Stimulated activated CD4-positive, alpha-beta T cell treated with anti-CD3 and anti-CD28 coated beads, TNF-alpha, amount 100 ng/mL, for 48 hours (primary cell): ENCODE results near the gene RAD23B.
"Not testable (repeated sequence)": the region's sequence is repeated elsewhere in the genome, so short reads cannot be mapped to it uniquely, and the experiment has no call there.

Source experiments
- DNase-seq, 3 donors: peaks; one replicate each; pipeline ENCODE4 v3.0.0-alpha.2; 2020; ENCODE audit warnings: low read depth in 3 of 3

Gene RAD23B

DNA sequence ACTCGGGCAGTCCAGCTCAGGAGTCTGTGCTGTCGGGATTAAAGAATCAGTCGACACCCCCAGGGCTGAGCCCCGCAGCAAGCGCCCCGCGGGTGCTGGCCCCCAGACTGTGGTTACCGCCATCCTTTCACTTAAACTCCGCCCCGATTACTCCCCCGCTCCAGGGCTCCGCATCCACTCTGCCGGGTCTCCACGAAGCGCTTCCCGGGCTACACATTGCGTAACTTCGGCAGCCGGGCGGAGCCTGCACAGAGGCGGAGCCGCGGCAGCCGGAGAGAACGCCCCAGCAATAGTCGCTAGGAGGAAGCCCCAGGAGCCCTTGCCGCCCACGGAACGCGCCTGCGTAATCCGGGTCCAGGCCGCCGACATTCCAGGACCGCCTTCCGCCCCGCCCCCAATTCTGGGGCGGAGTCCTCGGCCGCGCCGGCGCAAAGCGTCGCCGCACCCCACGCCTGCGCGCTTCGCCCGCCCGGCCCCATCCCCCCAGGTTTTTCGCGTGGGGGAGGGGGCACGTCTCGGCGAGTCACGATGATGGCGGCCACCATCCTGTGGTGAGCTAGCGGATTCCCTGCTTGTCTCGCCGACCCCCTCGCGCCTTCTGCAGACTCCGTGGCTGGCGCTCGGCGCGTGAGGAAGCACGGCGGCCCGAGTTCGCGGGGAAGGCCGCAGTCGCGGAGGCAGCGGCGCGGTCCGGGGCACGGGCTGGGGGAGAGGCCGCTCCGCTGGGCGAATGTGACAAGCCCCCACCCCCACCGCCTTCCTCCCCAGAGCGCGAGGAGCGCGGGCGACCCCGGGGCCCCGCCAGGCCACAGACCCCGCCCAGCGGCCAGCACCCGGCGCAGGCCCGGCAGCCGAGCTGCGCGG, at the start of gene RAD23B:
RAD23B (plus strand) TSS at position 521 of the 864 bp plus-strand sequence. CDS start 351 bp downstream, outside the sequence.
- DNase-seq: peak; percentile 97 to 98 (median 97)

DNA sequence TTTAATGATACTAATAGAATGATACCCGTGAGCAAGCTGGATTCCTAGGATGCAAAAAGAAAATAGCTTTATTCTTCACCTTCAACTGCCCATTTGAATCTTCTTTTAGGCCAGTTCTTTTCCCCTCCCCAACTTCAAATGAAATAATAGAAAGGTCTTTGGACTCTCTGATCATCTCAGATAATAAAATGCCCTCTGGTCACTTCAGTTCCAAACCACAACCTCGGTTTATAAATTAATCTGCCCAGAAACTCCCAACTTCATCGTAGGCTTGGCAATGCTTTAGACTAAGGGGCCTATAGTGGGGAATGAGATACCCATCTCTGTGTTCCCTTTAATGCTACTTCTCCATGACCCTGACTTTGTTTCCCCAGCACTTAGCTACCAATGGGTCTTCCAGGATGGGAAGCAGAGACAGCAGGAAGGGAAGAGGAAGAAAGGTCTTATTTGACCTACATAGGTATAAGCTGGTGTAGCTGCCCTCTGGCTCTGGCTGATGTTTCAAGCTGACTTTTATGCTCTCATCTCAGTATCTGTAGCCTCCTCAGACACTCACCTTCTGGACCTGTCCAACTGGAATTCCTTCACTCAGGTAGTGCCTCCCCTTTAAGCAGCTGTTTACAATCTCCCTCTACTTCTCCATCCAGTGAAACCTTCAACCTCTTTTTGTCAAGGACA, 47.2 kb upstream of the RAD23B start:
- no peak for DNase-seq

- DNase-seq: no peak
Observed at GRCh38 chr9:107237873-107238272, 45.2 kb upstream of the RAD23B start.

- DNase-seq: no peak
Observed at GRCh38 chr9:107239474-107239873, 43.6 kb upstream of the RAD23B start.

DNA sequence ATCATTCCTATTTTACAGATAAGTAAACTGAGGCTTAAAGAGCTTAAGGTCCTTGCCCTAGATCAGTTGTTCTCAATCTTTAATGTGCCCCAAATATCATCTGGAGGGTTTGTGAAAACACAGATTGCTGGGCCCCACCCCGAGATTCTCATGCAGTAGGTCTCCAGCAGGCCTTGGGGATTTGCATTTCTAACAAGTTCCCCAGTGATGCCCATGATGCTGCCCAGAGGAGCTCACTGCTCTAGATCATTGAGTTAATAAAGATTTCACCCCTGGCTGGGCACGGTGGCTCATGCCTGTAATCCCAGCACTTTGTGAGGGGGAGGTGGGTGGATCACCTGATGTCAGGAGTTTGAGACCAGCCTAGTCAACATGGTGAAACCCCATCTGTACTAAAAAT, 42.8 kb upstream of the RAD23B start:
- no peak for DNase-seq

- no peak for DNase-seq
Observed at GRCh38 chr9:107242073-107243030, 40.7 kb upstream of the RAD23B start.

DNA sequence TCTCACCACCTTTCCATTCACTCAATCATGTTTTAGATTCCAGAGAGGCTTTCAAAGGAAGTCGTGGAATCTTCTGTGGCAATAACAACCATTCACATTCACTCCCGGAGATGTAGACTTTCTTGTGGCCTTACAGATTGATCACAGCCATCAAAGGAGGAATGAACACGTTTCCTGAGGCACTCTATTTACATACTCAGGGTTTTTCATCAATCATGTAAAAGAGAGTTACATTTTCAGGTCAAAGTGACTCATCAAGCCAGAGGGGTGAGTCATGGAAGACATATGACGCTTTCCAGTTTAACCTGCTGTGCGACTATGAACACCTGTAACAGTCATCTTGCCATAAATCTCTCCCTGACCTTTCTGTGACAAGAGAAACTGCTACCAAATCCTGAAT, 39.3 kb upstream of the RAD23B start:
- DNase-seq: peak; percentile 18 to 34 (median 18)

DNA sequence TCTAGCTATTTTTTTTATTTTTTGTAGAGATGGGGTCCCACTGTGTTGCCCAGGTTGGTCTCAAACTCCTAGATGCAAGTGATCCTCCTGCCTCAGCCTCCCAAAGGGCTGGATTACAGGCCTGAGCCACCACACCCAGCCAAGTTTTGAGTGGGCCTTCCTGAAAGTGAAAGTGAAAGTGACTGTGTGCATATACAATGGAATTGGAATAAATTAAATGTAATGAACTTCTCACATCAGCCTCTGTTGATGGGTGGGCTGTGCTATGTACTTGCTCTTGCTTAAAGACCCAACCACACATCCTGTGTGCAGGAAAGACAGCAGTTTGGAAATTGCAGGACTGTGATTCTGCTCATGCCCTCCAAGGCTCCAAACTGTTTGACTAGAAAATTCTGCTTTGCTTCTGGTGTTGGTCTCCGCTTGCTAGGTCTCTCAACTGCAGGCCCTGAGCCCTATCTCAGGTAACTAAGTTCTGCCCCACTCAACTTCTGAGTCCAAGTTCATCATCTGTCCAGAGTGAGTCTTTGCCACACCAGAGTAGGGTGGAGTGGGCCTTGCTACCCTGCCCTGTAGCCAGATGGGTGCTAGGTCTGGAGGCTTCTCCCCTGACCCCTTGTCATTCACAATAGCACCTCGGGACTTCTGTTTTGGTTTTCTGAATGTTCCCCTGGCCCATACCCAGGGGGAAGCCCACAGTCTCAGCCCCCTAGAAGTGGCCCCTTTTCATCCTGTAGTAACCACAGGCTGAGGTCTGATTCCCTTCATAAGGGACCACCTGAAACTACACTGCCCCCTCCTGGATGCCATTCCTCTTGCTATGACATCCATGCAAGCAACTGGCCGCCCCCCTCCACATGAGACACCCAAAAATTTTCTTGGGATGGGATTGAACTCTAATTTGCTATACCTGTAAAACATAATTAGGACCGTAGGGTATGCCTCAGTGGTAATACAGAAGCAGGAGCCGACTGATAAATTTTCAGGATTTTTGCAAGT, 36.5 kb upstream of the RAD23B start:
- no peak for DNase-seq

- DNase-seq: no peak
Observed at GRCh38 chr9:107248714-107249113, 34.4 kb upstream of the RAD23B start.

GRCh38 chr9:107249131-107249533, 33.9 kb upstream of the RAD23B start:
- DNase-seq: no peak

DNA sequence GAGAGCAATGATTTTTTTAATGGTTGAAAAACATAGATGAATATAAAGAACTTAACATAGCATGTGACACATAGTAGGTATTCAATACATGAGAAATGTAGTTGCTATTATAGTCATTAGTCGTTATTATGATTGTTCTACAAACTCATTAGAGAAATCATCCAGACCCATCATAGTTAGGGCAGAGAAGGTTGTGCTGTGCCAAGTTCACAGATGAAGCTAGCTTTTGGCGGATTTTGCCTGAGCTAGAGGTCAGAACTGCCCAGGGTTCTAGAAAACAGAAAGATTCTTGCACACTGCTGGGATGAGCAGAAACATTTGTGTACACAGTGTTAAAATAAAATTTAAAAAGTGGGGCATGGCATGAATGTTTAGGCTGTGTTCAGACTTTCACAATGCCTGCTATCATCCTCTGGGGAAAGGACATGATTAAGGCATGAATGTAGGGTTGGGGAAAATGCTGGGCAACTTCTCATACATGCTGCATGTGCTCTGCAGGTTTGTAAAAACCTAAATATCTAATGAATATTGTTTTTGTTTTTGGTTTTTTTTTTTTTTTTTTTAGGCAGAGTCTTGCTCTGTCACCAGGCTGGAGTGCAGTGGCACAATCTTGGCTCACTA, 33.3 kb upstream of the RAD23B start:
- DNase-seq: no peak

- DNase-seq: no peak
Observed at GRCh38 chr9:107251756-107252322, 31.2 kb upstream of the RAD23B start.

DNA sequence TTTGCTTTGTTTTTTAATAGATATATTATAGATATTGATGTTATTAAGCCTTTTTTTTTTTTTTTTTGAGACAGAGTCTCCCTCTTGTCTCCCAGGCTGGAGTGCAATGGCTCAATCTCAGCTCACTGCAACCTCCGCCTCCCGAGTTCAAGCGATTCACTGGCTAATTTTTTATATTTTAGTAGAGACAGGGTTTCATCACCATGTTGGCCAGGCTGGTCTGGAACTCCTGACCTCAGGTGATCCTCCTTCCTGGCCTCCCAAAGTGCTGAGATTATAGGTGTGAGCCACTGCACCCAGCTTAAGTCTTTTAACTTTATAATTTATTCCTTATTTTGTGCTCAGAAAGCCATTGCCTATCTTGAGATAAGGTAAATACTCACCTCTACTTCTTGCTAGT, 24.2 kb upstream of the RAD23B start:
- no peak for DNase-seq

GRCh38 chr9:107259751-107260313, 23.2 kb upstream of the RAD23B start:
- DNase-seq: not testable (repeated sequence)

- DNase-seq: no peak
Observed at GRCh38 chr9:107260437-107261081, 22.5 kb upstream of the RAD23B start.

- no peak for DNase-seq
Observed at GRCh38 chr9:107261106-107261505, 22.0 kb upstream of the RAD23B start.

- DNase-seq: no peak
Observed at GRCh38 chr9:107263289-107263688, 19.8 kb upstream of the RAD23B start.

DNA sequence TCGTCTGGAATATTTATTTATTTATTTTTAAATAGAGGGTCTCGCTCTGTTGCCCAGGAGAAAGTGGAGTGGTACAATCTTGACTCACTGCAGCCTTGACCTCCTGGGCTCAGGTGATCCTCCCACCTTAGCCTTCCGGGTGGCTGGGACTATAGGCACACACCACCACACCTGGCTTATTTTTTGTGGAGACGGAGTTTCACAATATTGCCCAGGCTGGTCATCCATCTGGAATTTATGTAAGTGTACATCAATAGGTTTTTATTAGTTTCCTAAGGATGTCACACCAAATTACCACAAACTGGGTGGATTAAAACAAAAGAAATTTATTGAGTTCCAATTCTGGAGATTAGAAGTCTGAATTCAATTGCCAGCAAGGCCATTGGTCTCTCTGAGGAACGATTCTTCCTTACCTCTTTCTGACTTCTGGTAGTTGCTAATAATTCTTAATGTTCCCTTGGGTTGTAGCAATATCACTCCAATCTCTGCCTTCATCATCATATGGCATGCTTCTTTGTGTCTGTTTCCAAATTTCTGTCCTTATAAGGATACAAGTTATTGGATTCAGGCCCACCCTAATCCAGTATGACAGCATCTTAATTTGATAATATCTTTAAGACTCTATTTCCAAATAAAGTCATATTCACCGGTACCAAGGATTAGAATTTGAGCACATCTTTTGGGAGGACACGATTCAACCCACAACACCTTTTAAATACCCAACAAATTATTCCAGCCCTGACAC, 16.3 kb upstream of the RAD23B start:
- no peak for DNase-seq
